OCI-LY3 (cell line): Measurements from ENCODE around the gene EIF2S2.

Source experiments
- H2AFZ ChIP-seq: fragments of 200-600, 300-600 bp; shearing (Covaris generic); 2 replicates; pipeline ENCODE4 v1.6.0; 2014; ENCODE audit warnings: antibody characterized with exemption, low read depth, low read length
- H3K27ac ChIP-seq: fragments of 200-600, 300-600 bp; sonication (generic); 2 replicates; pipeline ENCODE4 v1.5.1; 2014; ENCODE audit warnings: mild to moderate bottlenecking, low read length, moderate library complexity, mixed read lengths
- H3K27me3 ChIP-seq: fragments of 200-600, 300-600 bp; sonication (generic); 2 replicates; pipeline ENCODE4 v1.6.1; 2014; ENCODE audit warnings: low read depth, low read length, mixed read lengths
- H3K36me3 ChIP-seq: fragments of 200-600, 300-600 bp; sonication (generic); replicated peaks from 2 replicates; pipeline ENCODE3; 2014; ENCODE audit warnings: low read depth, low read length, mixed read lengths
- H3K4me1 ChIP-seq: fragments of 300-600, 200-600 bp; sonication (generic); 2 replicates; pipeline ENCODE4 v1.6.1; 2014; ENCODE audit warnings: low read length, mixed read lengths
- H3K4me2 ChIP-seq: fragments of 200-600, 300-600 bp; sonication (generic); 2 replicates; pipeline ENCODE4 v1.6.1; 2014; ENCODE audit warnings: low read length, mixed read lengths
- H3K4me3 ChIP-seq: fragments of 300-600, 200-600 bp; sonication (generic); 2 replicates; pipeline ENCODE4 v1.5.1; 2014; ENCODE audit warnings: antibody characterized with exemption, mild to moderate bottlenecking, low read length, moderate library complexity
- H3K79me2 ChIP-seq: fragments of 300-600, 200-600 bp; shearing (Covaris generic); 2 replicates; pipeline ENCODE4 v1.6.1; 2014; ENCODE audit warnings: mild to moderate bottlenecking, low read length, mixed read lengths
- H3K9ac ChIP-seq: fragments of 300-600, 200-600 bp; shearing (Covaris generic); 2 replicates; pipeline ENCODE4 v1.6.0; 2014; ENCODE audit warnings: mild to moderate bottlenecking, low read length, moderate library complexity
- H3K9me3 ChIP-seq: fragments of 200-600, 300-600 bp; shearing (Covaris generic); 2 replicates; pipeline ENCODE4 v1.6.1; 2014; ENCODE audit warnings: low read length, mixed read lengths; ENCODE audit not compliant: insufficient read depth
- H4K20me1 ChIP-seq: fragments of 200-600, 300-600 bp; sonication (generic); 2 replicates; pipeline ENCODE4 v1.6.1; 2016; ENCODE audit warnings: low read length, mixed read lengths; ENCODE audit not compliant: insufficient read depth
- EZH2phosphoT487 ChIP-seq: fragments of 200-600 bp; shearing (Covaris generic); IDR thresholded peaks from 2 replicates; pipeline ENCODE4 v1.6.1; 2018; ENCODE audit warnings: antibody characterized with exemption, mixed run types, low read depth
- TF ChIP-seq, protein P1 (sequence below): fragments of 200-600, 300-600 bp; sonication (generic); IDR thresholded peaks from 2 replicates; pipeline ENCODE4 v1.5.1; 2014; ENCODE audit warnings: antibody characterized with exemption, low read length, low read depth

EIF2S2 gene

DNA sequence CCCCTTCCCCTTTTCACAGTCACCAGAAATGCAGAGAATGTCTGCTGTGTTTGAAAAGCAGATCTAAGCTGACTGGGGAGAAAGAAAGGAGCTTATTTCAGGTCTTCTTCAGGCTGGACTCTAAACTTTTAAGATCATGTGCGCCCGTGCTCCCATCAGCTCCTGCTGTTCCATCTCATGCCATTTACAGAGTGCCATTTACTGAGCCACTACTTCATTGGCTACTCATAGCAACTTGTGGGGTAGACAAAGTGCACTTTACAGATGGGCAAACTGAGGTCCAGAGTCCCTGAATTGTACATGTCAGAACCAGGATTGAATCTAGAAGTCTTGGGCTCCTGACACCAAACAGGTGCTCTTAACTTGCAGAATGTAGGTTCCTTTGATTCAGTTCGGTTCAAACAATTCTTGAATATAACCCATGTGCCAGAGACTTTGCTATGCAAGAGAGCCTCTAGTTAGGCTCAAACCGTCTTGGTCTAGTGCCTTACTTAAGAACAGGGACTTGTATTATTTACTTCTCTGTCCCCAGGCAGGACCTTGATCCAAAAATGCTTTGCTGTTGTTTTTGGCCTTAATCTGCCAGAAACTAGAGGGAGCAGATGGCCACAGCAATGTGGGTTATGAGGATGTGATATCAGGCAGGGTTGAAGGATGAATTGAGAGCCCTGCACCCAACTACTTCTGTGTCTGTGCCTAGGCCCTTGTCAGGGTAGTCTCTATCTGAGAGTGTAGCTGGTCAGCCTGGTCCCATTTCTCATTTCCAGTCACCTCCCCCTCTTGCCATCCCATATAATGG, 61.9 kb downstream of the EIF2S2 start:
- H3K4me1 ChIP-seq: no peaks in the 10 kb centered on the region
- no peak overlapping the region for H2AFZ ChIP-seq
- H3K9me3 ChIP-seq: no peaks in the 10 kb centered on the region
- TF ChIP-seq, protein P1, sequence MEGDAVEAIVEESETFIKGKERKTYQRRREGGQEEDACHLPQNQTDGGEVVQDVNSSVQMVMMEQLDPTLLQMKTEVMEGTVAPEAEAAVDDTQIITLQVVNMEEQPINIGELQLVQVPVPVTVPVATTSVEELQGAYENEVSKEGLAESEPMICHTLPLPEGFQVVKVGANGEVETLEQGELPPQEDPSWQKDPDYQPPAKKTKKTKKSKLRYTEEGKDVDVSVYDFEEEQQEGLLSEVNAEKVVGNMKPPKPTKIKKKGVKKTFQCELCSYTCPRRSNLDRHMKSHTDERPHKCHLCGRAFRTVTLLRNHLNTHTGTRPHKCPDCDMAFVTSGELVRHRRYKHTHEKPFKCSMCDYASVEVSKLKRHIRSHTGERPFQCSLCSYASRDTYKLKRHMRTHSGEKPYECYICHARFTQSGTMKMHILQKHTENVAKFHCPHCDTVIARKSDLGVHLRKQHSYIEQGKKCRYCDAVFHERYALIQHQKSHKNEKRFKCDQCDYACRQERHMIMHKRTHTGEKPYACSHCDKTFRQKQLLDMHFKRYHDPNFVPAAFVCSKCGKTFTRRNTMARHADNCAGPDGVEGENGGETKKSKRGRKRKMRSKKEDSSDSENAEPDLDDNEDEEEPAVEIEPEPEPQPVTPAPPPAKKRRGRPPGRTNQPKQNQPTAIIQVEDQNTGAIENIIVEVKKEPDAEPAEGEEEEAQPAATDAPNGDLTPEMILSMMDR: no peak
- TF ChIP-seq EZH2phosphoT487: no peak
- no peak overlapping the region for H3K4me3 ChIP-seq
- H3K27me3 ChIP-seq: no peaks in the 10 kb centered on the region
- H3K36me3 ChIP-seq: no peaks in the 10 kb centered on the region
- H3K9ac ChIP-seq: no peak overlapping the region
- no peak overlapping the region for H3K27ac ChIP-seq
- peaks cover 90% of the 10 kb centered on the region for H4K20me1 ChIP-seq
- H3K4me2 ChIP-seq: no peak overlapping the region
- H3K79me2 ChIP-seq: peaks cover 79% of the 10 kb centered on the region

DNA sequence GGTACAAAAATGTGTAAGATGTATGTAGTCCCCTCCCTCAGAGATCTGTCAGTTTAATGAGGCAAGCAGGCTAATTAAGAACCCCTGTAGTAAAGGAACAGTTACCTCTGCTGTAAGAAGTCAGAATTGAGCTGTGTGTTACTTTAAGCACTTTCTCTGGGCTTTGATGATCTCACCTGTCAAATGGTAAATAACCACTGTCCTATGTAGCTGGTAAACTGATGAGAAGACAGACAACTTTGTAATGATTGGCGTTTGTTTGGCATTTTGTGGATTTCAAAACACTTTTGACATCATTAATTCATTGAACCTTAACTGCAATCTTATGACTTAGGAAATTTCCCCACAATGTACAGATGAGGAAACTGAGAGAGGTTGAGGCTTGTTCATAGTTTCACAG, 62.7 kb downstream of the EIF2S2 start:
- H3K9ac ChIP-seq: no peak overlapping the region
- TF ChIP-seq, protein P1: no peak
- no peak for TF ChIP-seq EZH2phosphoT487
- H2AFZ ChIP-seq: no peak overlapping the region
- no peak overlapping the region for H3K4me2 ChIP-seq
- no peaks in the 10 kb centered on the region for H3K4me1 ChIP-seq
- H4K20me1 ChIP-seq: peaks cover 91% of the 10 kb centered on the region
- no peaks in the 10 kb centered on the region for H3K27me3 ChIP-seq
- H3K4me3 ChIP-seq: no peak overlapping the region
- no peaks in the 10 kb centered on the region for H3K9me3 ChIP-seq
- no peak overlapping the region for H3K27ac ChIP-seq
- peaks cover 3% of the 10 kb centered on the region for H3K36me3 ChIP-seq
- H3K79me2 ChIP-seq: peaks cover 80% of the 10 kb centered on the region

DNA sequence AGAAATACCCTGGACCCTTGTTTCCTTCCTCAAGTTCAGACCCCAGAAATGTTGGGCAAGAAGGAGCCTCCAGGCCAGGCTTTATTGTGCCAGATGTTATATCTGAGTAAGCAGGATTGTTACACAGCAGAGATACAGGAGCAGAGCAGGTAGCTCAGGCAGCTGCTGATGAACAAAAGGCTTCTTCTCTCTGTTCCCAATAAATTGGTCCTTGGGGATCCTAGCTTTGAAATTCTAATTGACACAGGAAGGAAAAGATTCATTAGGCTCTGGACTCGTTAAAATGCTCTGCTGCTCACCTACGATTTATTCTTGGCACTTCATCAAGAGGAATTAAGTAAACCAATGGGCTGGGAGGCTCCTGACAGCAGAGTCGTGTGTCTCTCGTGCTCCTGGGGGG, 64.1 kb downstream of the EIF2S2 start:
- Histone ChIP-seq H3K36me3 (peaks cover 3% of the 10 kb centered on the region), H3K79me2 (peaks cover 73% of the 10 kb centered on the region), H3K4me1 (no peaks in the 10 kb centered on the region), H3K4me3 (no peak overlapping the region), H3K9me3 (no peaks in the 10 kb centered on the region), H3K27me3 (no peaks in the 10 kb centered on the region), H3K4me2 (no peak overlapping the region), H3K9ac (no peak overlapping the region), H2AFZ (no peak overlapping the region), H3K27ac (no peak overlapping the region), H4K20me1 (peaks cover 92% of the 10 kb centered on the region)
- TF ChIP-seq, protein P1: no peak
- TF ChIP-seq EZH2phosphoT487: no peak

DNA sequence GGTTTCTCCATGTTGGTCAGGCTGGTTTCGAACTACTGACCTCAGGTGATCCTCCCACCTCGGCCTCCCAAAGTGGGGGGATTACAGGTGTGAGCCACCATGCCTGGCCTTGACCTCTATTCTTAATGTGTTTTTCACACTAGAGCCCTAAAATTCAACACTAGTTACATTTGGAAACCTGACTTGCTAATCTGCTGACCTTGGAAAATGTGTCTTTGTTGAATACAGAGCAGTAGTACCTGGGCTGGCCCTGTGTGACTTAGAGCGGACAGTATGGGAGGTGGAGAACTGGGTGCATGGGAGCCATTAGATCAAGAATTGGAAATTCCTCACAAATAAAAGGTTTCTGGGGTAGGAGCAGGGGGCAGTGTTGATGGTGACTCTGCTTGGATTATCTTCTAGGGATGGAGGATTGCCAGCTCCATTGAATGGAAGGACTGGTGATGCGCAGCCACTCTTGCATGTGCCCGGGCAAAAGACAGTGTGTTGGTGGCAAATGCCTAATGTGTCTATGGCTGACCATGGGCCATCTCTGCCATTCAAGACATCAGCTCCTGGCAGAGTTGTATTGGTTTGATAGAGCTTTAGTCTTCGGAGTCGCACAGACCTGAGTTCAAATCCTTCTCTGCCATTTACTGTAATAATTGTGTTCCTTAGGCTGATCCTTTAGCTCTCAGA, 64.9 kb downstream of the EIF2S2 start:
- H3K9ac ChIP-seq: no peak overlapping the region
- TF ChIP-seq, protein P1: no peak
- TF ChIP-seq EZH2phosphoT487: no peak
- peaks cover 92% of the 10 kb centered on the region for H4K20me1 ChIP-seq
- H3K4me2 ChIP-seq: no peak overlapping the region
- H3K79me2 ChIP-seq: peaks cover 68% of the 10 kb centered on the region
- no peaks in the 10 kb centered on the region for H3K27me3 ChIP-seq
- no peak overlapping the region for H3K27ac ChIP-seq
- no peak overlapping the region for H3K4me3 ChIP-seq
- H3K4me1 ChIP-seq: no peaks in the 10 kb centered on the region
- H3K9me3 ChIP-seq: no peaks in the 10 kb centered on the region
- peaks cover 3% of the 10 kb centered on the region for H3K36me3 ChIP-seq
- no peak overlapping the region for H2AFZ ChIP-seq
